Cardiac muscle cell (in vitro differentiated cells and primary cell): ENCODE results near the gene TFDP1. TPM values are rescaled to one million over a fixed set of nuclear protein-coding genes. Genes with fewer than 3 reads are reported as not detected.

Source experiments
- DNase-seq, 2 donors: peaks; one replicate each; pipeline versions ENCODE4 v3.0.0 to v3.0.0-alpha.2; 2010 to 2017; ENCODE audit warnings: low read depth in 1 of 2, low spot score in 1 of 2
- H3K27ac ChIP-seq: fragments of 200-600 bp; sonication (generic); 2 replicates; pipeline ENCODE4 v1.5.1; 2016
- H3K27me3 ChIP-seq: fragments of 200-600 bp; sonication (generic); 2 replicates; pipeline ENCODE4 v1.6.0; 2016; ENCODE audit warnings: control low read depth
- H3K36me3 ChIP-seq: fragments of 200-600 bp; sonication (generic); 2 replicates; pipeline ENCODE4 v1.5.1; 2016; ENCODE audit warnings: control low read depth
- H3K4me1 ChIP-seq: fragments of 200-600 bp; sonication (generic); 2 replicates; pipeline ENCODE4 v1.8.1; 2017; ENCODE audit warnings: low read depth, mild to moderate bottlenecking, mixed run types
- H3K4me3 ChIP-seq: fragments of 200-600 bp; sonication (generic); 2 replicates; pipeline ENCODE4 v1.5.1; 2016; ENCODE audit warnings: mild to moderate bottlenecking
- H3K9me3 ChIP-seq: fragments of 200-600 bp; sonication (generic); 2 replicates; pipeline ENCODE4 v1.5.1; 2017; ENCODE audit warnings: low read depth, mild to moderate bottlenecking, control low read depth
- polyA plus RNA-seq: library from polyadenylated mRNA; unstranded; fragments of >200 nt; fragmentation: Nextera tagmentation; extraction: Ambion mirVana; gene quantifications from 2 replicates; pipeline ENCODE4 v1.2.1, GENCODE V29; 2016
- total RNA-seq: library from RNA; depleted of rRNA; stranded (reverse); fragments of >200 nt; gene quantifications from 2 replicates; pipeline ENCODE4 v1.2.3, GENCODE V29; 2016
- TF ChIP-seq, protein P1 (sequence below): IDR thresholded peaks from 2 replicates; pipeline ENCODE4 v1.5.1; 2012; ENCODE audit warnings: low read depth, mild to moderate bottlenecking, low read length

Gene TFDP1
- total and polyA plus RNA-seq, 2 experiments from 2014 or later = 36.9 to 81.7 TPM

DNA sequence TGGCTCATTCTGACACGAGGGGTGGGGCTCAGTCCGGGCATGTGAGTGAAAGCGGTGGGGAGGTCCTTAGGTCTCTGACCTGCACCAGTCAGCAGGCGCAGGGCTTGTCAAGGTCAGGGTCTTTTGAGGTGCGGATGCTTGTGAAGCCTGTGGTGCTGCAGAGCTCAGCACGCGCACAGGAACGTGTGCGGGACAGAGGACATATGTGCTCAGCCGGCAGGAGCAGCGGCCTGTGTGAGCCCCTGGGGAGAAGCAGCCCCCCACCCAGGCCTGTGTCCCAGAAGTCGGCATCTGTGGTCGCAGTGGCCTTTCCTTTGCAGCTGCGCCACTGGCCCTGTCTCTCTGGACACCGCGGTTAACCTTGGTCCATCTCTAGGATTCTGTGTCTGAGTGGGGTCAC is 42.6 kb downstream of the TFDP1 start:
- Histone ChIP-seq H3K36me3 (peaks cover 5% of the 10 kb centered on the region), H3K27me3 (no peaks in the 10 kb centered on the region), H3K27ac (no peak overlapping the region), H3K9me3 (no peaks in the 10 kb centered on the region), H3K4me1 (no peaks in the 10 kb centered on the region), H3K4me3 (no peak overlapping the region)
- TF ChIP-seq, protein P1, sequence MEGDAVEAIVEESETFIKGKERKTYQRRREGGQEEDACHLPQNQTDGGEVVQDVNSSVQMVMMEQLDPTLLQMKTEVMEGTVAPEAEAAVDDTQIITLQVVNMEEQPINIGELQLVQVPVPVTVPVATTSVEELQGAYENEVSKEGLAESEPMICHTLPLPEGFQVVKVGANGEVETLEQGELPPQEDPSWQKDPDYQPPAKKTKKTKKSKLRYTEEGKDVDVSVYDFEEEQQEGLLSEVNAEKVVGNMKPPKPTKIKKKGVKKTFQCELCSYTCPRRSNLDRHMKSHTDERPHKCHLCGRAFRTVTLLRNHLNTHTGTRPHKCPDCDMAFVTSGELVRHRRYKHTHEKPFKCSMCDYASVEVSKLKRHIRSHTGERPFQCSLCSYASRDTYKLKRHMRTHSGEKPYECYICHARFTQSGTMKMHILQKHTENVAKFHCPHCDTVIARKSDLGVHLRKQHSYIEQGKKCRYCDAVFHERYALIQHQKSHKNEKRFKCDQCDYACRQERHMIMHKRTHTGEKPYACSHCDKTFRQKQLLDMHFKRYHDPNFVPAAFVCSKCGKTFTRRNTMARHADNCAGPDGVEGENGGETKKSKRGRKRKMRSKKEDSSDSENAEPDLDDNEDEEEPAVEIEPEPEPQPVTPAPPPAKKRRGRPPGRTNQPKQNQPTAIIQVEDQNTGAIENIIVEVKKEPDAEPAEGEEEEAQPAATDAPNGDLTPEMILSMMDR = no peak
- DNase-seq = no peak

DNA sequence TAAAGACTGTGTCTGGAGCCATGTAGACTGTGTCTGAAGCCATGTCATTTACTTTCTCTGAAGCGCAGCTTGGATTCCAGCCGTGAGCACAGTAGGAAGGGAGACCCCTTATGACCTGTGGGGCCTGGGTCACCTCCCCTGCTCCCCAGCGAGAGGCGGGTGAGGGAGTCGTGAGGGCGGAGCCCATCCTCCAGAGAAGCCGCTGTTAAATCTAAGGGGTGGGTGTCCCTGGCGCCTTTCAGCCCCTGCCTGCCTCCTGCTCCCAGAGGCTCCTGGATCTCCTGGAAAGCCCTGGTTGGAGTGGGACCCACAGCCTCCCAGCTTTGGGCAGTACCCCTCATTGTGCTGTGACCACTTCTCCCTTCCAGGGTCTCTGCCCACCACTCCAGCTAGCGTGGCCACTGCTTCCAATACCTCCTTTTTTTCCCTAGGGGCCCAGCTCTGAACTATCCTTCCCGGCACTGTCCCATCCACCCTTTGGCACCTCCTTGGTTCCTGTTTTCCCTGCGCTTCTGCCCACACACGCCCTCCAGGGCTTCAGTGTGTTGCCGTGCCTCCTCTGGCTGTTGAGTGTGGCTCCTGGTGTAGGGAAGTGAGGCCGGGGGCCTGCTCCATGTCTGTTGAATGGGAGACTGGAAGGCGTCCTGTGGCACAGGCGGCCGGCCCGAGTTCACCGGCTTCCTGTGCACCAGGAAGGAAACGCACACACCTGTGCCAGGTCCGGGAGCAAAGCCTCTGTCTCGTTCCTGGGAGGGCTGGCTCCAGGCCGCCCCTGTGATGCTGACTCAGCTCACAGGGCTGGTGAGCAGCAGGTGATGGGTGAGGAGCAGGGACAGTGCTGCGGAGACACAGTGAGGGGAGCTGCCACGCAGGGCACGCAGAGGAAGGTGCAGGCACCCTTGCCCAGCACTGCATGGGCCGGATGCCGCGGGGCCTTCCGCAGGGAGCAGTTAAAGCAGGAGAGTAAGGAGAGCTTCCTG is 44.0 kb downstream of the TFDP1 start:
- no peaks in the 10 kb centered on the region for H3K9me3 ChIP-seq
- no peak overlapping the region for H3K27ac ChIP-seq
- H3K36me3 ChIP-seq = peaks cover 4% of the 10 kb centered on the region
- DNase-seq = no peak
- TF ChIP-seq, protein P1 = no peak
- H3K4me1 ChIP-seq = no peaks in the 10 kb centered on the region
- no peak overlapping the region for H3K4me3 ChIP-seq
- H3K27me3 ChIP-seq = no peaks in the 10 kb centered on the region

GRCh38 chr13:113629866-113630265 is 45.3 kb downstream of the TFDP1 start:
- Histone ChIP-seq H3K4me3 (no peak overlapping the region), H3K36me3 (peaks cover 9% of the 10 kb centered on the region), H3K4me1 (no peaks in the 10 kb centered on the region), H3K27me3 (no peaks in the 10 kb centered on the region), H3K9me3 (no peaks in the 10 kb centered on the region), H3K27ac (no peak overlapping the region)
- TF ChIP-seq, protein P1 = no peak
- no peak for DNase-seq

GRCh38 chr13:113630296-113630695 is 45.7 kb downstream of the TFDP1 start:
- Histone ChIP-seq H3K27me3 (no peaks in the 10 kb centered on the region), H3K4me1 (no peaks in the 10 kb centered on the region), H3K9me3 (no peaks in the 10 kb centered on the region), H3K27ac (no peak overlapping the region), H3K4me3 (no peak overlapping the region), H3K36me3 (peaks cover 9% of the 10 kb centered on the region)
- DNase-seq = no peak
- TF ChIP-seq, protein P1 = no peak

DNA sequence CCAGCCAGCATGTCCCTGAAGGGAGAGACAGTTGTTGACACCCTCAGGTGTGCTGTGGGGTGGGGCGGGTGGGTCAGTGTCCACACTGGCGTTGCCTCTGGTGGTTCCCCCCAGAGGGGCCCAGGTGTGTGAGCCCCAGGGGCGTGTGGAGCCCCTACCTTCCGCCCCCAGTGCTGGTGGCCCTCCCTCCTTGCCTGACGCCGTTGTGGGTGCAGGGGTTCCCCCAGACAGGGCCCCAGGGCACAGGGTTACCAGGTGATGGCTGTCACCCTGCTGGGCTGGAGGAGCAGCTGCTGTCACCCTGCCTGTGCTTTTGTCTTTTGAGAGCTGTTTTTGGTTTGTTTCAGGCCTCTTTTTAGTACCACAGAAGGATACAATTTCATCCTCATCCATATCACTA is 46.3 kb downstream of the TFDP1 start:
- Histone ChIP-seq H3K9me3 (no peaks in the 10 kb centered on the region), H3K27ac (no peak overlapping the region), H3K36me3 (peaks cover 10% of the 10 kb centered on the region), H3K4me3 (no peak overlapping the region), H3K27me3 (no peaks in the 10 kb centered on the region), H3K4me1 (no peaks in the 10 kb centered on the region)
- no peak for DNase-seq
- TF ChIP-seq, protein P1 = no peak
